GM13977 (cell line): ENCODE measurements around the gene ZFP64.

Source experiments
- DNase-seq: peaks from one replicate; pipeline ENCODE4 v3.0.0; 2012; ENCODE audit warnings: low spot score
- in situ Hi-C: fragments of 300-500 bp; cut with MboI; formaldehyde crosslinking; loops from one replicate; pipeline ENCODE4 v1.12.0; 2022; ENCODE audit warnings: low sequenced_read_pairs, low pct_unique_long_range_greater_than_20kb, mixed read lengths, inconsistent platforms; ENCODE audit not compliant: unreplicated experiment
- TF ChIP-seq, protein P1 (sequence below): IDR thresholded peaks from 2 replicates; pipeline ENCODE4 v1.5.1; 2012; ENCODE audit warnings: mild to moderate bottlenecking, control low read depth; ENCODE audit not compliant: insufficient read depth; ENCODE audit errors: extremely low read depth, missing control alignments

Gene ZFP64

DNA sequence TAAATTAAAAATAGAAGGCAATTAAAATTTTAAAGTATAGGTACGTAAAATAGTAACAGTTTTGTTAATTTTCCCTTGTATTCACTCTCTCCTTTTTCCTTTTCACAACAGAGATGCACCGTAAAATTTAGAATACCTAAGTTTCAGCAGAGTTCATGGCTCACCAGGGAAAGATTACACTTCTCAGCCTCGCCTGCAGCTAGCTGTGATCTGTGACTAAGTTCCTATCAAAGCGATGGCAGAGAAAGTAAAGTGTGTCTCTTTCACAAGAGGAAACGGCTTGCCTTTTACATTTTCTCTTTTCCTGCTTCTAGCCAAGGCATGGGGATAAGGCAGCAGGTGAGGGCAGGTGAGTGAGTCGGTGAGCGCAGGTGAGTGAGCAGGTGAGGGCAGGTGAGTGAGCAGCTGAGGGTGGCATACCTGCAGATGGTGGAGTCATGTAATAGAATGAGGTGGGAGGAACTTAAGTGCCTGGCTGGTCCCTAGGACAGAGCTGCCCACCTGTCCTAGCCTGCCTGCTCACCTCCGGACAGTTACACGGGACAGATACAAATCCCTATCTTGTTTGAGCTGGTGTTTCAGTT lies 30.9 kb downstream of the ZFP64 start:
- TF ChIP-seq, protein P1, sequence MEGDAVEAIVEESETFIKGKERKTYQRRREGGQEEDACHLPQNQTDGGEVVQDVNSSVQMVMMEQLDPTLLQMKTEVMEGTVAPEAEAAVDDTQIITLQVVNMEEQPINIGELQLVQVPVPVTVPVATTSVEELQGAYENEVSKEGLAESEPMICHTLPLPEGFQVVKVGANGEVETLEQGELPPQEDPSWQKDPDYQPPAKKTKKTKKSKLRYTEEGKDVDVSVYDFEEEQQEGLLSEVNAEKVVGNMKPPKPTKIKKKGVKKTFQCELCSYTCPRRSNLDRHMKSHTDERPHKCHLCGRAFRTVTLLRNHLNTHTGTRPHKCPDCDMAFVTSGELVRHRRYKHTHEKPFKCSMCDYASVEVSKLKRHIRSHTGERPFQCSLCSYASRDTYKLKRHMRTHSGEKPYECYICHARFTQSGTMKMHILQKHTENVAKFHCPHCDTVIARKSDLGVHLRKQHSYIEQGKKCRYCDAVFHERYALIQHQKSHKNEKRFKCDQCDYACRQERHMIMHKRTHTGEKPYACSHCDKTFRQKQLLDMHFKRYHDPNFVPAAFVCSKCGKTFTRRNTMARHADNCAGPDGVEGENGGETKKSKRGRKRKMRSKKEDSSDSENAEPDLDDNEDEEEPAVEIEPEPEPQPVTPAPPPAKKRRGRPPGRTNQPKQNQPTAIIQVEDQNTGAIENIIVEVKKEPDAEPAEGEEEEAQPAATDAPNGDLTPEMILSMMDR: no peak
- in situ Hi-C loops: no loop called here
- no peak for DNase-seq

DNA sequence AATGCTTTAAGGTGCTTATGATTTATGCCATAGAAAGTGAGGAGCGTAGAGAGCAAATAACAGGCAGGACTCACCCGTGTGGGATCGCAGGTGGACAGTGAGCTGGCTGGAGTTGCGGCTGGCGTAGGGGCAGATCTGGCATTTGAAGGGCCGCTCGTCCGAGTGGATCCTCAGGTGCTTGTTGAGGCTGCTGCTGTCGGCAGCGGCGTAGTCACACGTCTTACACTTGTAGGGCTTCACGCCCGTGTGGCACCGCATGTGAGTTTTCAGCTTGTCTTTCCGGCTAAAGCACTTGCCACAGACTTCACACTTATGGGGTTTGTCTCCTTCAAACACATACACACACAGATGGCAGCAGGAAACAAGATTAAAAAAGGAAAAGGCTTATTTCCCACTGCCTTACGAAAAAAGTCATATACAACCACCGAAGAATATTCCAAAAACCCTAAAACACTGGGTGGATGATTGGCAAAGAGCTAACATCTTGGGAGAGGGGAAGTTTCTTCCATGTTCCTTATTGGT lies 31.5 kb downstream of the ZFP64 start:
- TF ChIP-seq, protein P1: no peak
- in situ Hi-C loops: no loop called here
- DNase-seq: no peak

DNA sequence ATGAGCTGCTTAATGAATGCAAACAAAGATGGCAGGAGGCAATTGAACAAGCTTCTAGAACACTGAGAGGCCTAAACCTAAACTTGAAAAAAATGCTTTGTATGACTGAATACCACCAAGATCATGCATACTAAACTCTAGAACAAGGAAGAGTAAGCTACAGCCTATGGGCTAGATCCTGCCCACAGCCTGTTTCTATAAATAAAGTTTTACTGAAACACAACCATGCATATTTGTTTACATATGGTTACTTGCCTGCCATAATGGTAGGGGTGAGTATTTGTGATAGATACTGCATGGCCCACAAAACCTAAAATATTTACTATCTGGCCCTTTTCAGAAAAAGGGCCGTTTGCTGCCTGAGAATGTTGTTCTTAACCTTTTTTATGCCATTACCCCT lies 37.0 kb downstream of the ZFP64 start:
- in situ Hi-C loops: no loop called here
- DNase-seq: no peak
- TF ChIP-seq, protein P1: no peak

DNA sequence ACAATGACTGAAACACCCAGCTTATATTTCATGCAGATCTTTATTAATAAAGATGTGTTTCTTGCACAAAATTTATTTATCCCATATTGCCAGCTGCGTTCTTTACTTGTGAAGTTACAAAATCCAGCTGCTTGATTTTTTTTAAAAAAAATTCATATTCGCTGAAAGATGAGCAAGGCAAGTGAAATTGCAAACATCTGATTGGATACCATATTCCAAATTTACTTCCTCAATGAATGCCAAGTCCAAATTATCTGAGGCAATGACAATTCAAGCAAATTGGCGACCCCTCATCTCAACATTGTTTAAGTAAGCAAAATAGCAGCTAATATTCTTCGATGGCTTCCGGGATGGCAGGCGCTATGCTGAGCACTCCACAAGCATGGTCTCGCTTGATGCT lies 37.7 kb downstream of the ZFP64 start:
- in situ Hi-C loops: no loop called here
- DNase-seq: no peak

DNA sequence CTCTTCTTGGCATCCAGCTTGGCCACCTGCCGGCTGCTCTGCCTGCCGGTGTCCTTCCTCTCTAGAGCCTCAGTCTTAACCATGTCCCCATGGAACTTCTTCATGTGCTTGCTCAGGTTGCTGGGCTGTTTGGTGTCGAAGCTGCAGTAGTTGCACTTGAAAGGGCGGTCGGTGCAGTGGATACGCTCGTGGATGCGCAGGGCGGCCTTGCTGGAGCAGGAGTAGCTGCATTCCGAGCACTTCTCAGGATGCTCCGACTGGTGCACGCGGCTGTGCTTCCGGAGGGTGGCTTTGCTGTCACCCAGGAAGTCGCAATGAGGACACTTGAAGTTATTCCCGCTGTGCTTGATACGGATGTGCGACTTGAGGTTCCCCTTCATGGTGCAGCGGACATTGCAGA lies 38.7 kb downstream of the ZFP64 start:
- in situ Hi-C loops: no loop called here
- TF ChIP-seq, protein P1: no peak

More for the DNA sequence above, 37.7 kb downstream of the ZFP64 start:
- TF ChIP-seq, protein P1: no peak

DNA sequence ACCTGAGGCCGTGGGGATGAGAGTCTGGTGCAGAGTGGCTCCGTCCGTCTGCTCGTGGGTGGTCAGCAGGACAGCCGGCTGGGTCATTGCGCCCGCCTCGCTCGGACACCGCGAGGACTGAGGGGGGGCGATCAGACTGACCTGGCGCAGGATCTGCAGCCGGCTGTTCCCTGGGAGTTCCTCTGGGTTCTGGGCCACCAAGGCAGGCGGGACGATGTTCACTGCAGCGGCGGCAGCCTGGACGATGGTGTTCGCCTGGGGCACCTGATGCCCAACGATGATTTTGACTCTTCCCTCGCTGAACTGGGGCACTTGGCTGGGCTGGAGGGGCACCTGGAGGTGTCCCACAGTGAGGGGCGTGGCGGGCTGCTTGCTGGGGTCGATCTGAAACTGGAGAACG lies 39.2 kb downstream of the ZFP64 start:
- in situ Hi-C loops: no loop called here
- no peak for DNase-seq
- TF ChIP-seq, protein P1: no peak

More for the DNA sequence above, 38.7 kb downstream of the ZFP64 start:
- DNase-seq: no peak
